ENCODE measurements around the gene SDR42E2. TPM values are rescaled to one million over a fixed set of nuclear protein-coding genes. Genes with fewer than 3 reads are reported as not detected.
A peak's percentile ranks its signal among the peaks of the same experiment; 100 is the strongest.
"Not testable (repeated sequence)": the region's sequence is repeated elsewhere in the genome, so short reads cannot be mapped to it uniquely, and the experiment has no call there.

SDR42E2 gene
- total RNA-seq, 1 donor from 2014 or later, result 0.24 TPM

- H3K4me3 ChIP-seq, result no peak overlapping the region
- no peaks in the 10 kb centered on the region for H3K4me1 ChIP-seq
- no peaks in the 10 kb centered on the region for H3K9me3 ChIP-seq
- H3K27ac ChIP-seq, result no peak overlapping the region
- intact Hi-C loops (cut with DNase I), result no loop called here
- no peaks in the 10 kb centered on the region for H3K36me3 ChIP-seq
- DNase-seq (no peak), ATAC-seq (no peak)
- H3K27me3 ChIP-seq (ENCODE audit: low read depth), result no peaks in the 10 kb centered on the region
- no peak for TF ChIP-seq CTCF (IDR thresholded peaks at IDR 0.05)
These were observed 14.5 kb upstream of the SDR42E2 start for GRCh38 chr16:22147853-22148252.

- Histone ChIP-seq H3K27me3 (ENCODE audit: low read depth) (no peaks in the 10 kb centered on the region), H3K4me1 (no peaks in the 10 kb centered on the region), H3K9me3 (no peaks in the 10 kb centered on the region), H3K27ac (no peak overlapping the region), H3K4me3 (no peak overlapping the region), H3K36me3 (no peaks in the 10 kb centered on the region)
- TF ChIP-seq CTCF (IDR thresholded peaks at IDR 0.05), result no peak
- DNase-seq (no peak), ATAC-seq (no peak)
- intact Hi-C loops (cut with DNase I), result no loop called here
These were observed 10.9 kb upstream of the SDR42E2 start for GRCh38 chr16:22151246-22151998.

- H3K36me3 ChIP-seq, result no peaks in the 10 kb centered on the region
- intact Hi-C loops (cut with DNase I), result no loop called here
- H3K27ac ChIP-seq, result no peak overlapping the region
- DNase-seq, result no peak
- no peak for ATAC-seq
- H3K27me3 ChIP-seq (ENCODE audit: low read depth), result no peaks in the 10 kb centered on the region
- no peaks in the 10 kb centered on the region for H3K9me3 ChIP-seq
- no peaks in the 10 kb centered on the region for H3K4me1 ChIP-seq
- no peak overlapping the region for H3K4me3 ChIP-seq
- TF ChIP-seq CTCF (IDR thresholded peaks at IDR 0.05), result no peak
These were observed 10.0 kb upstream of the SDR42E2 start for GRCh38 chr16:22152316-22152715.

GRCh38 chr16:22153078-22153477 is 9.2 kb upstream of the SDR42E2 start:
- H3K27ac ChIP-seq; H3K4me3 ChIP-seq; DNase-seq; H3K4me1 ChIP-seq; H3K27me3 ChIP-seq (ENCODE audit: low read depth); H3K36me3 ChIP-seq; intact Hi-C loops (cut with DNase I); ATAC-seq; H3K9me3 ChIP-seq: not testable (repeated sequence)

- no peak overlapping the region for H3K27ac ChIP-seq
- no peak for TF ChIP-seq CTCF (IDR thresholded peaks at IDR 0.05)
- H3K4me1 ChIP-seq, result peaks cover 9% of the 10 kb centered on the region
- no peaks in the 10 kb centered on the region for H3K36me3 ChIP-seq
- ATAC-seq (no peak), DNase-seq (no peak)
- H3K4me3 ChIP-seq, result no peak overlapping the region
- peaks cover 22% of the 10 kb centered on the region for H3K27me3 ChIP-seq (ENCODE audit: low read depth)
- H3K9me3 ChIP-seq, result no peaks in the 10 kb centered on the region
- intact Hi-C loops (cut with DNase I), result no loop called here
These were observed 905 bp upstream of the SDR42E2 start for GRCh38 chr16:22161401-22161800.

GRCh38 chr16:22162656-22163009 is 327 bp downstream of the SDR42E2 start:
- Histone ChIP-seq H3K4me3 (peak overlapping the region; percentile 14), H3K36me3 (no peaks in the 10 kb centered on the region), H3K27me3 (ENCODE audit: low read depth) (peaks cover 22% of the 10 kb centered on the region), H3K27ac (no peak overlapping the region), H3K9me3 (no peaks in the 10 kb centered on the region), H3K4me1 (peaks cover 9% of the 10 kb centered on the region)
- ATAC-seq (no peak), DNase-seq (no peak)
- intact Hi-C loops (cut with DNase I), result no loop called here
- no peak for TF ChIP-seq CTCF (IDR thresholded peaks at IDR 0.05)
